RWPE2 (cell line): ENCODE results near the gene MAP4K2.

Experiments
- ATAC-seq: fragments of 200-7000 bp; cut with Tn5 transposase; 3 replicates; pipeline ENCODE4 v1.9.1; 2021; ENCODE audit warnings: low read depth
- DNase-seq: peaks from one replicate; pipeline ENCODE4 v3.0.0-alpha.2; 2020; ENCODE audit warnings: low spot score
- H3K27ac ChIP-seq: fragments of 450-650 bp; 2 replicates; pipeline ENCODE4 v1.5.1; 2017; ENCODE audit warnings: mild to moderate bottlenecking; ENCODE audit not compliant: poor library complexity, severe bottlenecking
- H3K27me3 ChIP-seq: fragments of 250-450 bp; sonication (Bioruptor Pico); 2 replicates; pipeline ENCODE4 v1.5.1; 2021; ENCODE audit warnings: mild to moderate bottlenecking, moderate library complexity; ENCODE audit not compliant: insufficient read depth, poor library complexity, severe bottlenecking
- H3K36me3 ChIP-seq: fragments of 250-450 bp; sonication (Bioruptor Pico); 2 replicates; pipeline ENCODE4 v1.5.1; 2020; ENCODE audit warnings: low read depth, mild to moderate bottlenecking, moderate library complexity
- H3K4me1 ChIP-seq: fragments of 250-450 bp; sonication (Bioruptor Pico); 2 replicates; pipeline ENCODE4 v1.5.1; 2021; ENCODE audit warnings: mild to moderate bottlenecking, moderate library complexity; ENCODE audit not compliant: insufficient read depth, poor library complexity, severe bottlenecking
- H3K4me3 ChIP-seq: fragments of 250-450 bp; sonication (Bioruptor Pico); 2 replicates; pipeline ENCODE4 v1.5.1; 2021; ENCODE audit warnings: mild to moderate bottlenecking, moderate library complexity; ENCODE audit not compliant: severe bottlenecking
- H3K9me3 ChIP-seq: fragments of 250-450 bp; sonication (Bioruptor Pico); 2 replicates; pipeline ENCODE4 v1.5.1; 2021; ENCODE audit warnings: mild to moderate bottlenecking, moderate library complexity; ENCODE audit not compliant: severe bottlenecking
- TF ChIP-seq, protein P1 (sequence below): fragments of 450-650 bp; IDR thresholded peaks from one replicate; pipeline ENCODE4 v1.5.1; 2017; ENCODE audit warnings: mild to moderate bottlenecking, moderate library complexity; ENCODE audit not compliant: poor library complexity, severe bottlenecking

The MAP4K2 gene

DNA sequence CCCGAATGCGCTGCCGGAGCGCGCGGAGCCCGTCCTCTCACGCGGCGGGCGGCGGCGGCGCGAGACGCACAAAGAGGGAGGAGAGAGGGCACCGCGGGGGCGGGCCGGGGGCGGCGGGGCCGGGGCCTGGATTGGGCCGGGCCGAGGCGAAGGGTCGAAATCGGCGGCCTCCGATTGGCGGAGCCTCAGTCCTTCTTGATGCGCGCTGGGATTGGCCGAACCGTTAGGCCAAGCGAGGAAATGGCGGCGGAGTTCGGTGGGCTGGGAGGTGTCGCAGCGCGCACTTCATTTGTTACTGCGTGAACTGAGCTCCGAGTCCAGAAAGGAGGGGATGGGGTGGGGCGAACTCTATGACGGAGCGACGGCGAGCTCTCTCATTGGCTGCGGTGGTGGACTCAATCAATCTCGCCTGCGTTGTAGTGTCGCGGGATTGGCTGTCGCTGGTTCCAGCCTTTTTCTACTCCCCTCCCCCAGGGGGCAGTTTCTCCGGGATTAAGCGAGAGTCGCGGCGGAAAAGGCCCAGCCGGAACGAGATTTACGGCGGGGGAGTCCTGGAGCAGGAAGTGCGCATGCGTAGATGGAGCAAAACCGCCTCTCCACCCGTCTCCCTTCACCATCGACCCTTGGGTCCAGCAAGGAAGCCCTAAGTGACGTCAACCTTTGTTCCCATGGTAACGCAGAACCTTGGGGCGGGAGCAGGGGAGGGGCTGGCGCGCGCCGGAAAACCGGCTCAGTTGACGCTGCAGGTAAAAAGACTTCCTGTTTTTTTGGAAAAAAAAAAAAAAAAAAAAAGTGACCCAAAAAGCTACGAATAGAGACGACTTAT is 24.3 kb downstream of the MAP4K2 start, which contains the start of gene SF1:
Gene SF1, minus strand, starts transcription at position 70 of the 826 bp plus-strand sequence. CDS start 150 bp downstream, outside the sequence.
- TF ChIP-seq, protein P1, sequence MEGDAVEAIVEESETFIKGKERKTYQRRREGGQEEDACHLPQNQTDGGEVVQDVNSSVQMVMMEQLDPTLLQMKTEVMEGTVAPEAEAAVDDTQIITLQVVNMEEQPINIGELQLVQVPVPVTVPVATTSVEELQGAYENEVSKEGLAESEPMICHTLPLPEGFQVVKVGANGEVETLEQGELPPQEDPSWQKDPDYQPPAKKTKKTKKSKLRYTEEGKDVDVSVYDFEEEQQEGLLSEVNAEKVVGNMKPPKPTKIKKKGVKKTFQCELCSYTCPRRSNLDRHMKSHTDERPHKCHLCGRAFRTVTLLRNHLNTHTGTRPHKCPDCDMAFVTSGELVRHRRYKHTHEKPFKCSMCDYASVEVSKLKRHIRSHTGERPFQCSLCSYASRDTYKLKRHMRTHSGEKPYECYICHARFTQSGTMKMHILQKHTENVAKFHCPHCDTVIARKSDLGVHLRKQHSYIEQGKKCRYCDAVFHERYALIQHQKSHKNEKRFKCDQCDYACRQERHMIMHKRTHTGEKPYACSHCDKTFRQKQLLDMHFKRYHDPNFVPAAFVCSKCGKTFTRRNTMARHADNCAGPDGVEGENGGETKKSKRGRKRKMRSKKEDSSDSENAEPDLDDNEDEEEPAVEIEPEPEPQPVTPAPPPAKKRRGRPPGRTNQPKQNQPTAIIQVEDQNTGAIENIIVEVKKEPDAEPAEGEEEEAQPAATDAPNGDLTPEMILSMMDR: no peak
- peak within 1 kb of the TSS; percentile 97 for H3K27ac ChIP-seq
- peaks cover 14% of the 10 kb centered on the region for H3K4me1 ChIP-seq
- peak within 1 kb of the TSS; percentile 77 for H3K4me3 ChIP-seq
- DNase-seq: peak; percentile 99
- peaks cover 39% of the 10 kb centered on the region for H3K36me3 ChIP-seq
- no peaks in the 10 kb centered on the region for H3K27me3 ChIP-seq
- no peaks in the 10 kb centered on the region for H3K9me3 ChIP-seq
- peak; percentile 95 for ATAC-seq

GRCh38 chr11:64778223-64778472 is 24.9 kb downstream of the MAP4K2 start:
- peaks cover 14% of the 10 kb centered on the region for H3K4me1 ChIP-seq
- ATAC-seq (no peak), DNase-seq (no peak)
- H3K36me3 ChIP-seq: peaks cover 44% of the 10 kb centered on the region
- no peaks in the 10 kb centered on the region for H3K27me3 ChIP-seq
- peak overlapping the region; percentile 77 for H3K4me3 ChIP-seq
- H3K9me3 ChIP-seq: no peaks in the 10 kb centered on the region
- TF ChIP-seq, protein P1: no peak
- peak overlapping the region; percentile 97 for H3K27ac ChIP-seq

DNA sequence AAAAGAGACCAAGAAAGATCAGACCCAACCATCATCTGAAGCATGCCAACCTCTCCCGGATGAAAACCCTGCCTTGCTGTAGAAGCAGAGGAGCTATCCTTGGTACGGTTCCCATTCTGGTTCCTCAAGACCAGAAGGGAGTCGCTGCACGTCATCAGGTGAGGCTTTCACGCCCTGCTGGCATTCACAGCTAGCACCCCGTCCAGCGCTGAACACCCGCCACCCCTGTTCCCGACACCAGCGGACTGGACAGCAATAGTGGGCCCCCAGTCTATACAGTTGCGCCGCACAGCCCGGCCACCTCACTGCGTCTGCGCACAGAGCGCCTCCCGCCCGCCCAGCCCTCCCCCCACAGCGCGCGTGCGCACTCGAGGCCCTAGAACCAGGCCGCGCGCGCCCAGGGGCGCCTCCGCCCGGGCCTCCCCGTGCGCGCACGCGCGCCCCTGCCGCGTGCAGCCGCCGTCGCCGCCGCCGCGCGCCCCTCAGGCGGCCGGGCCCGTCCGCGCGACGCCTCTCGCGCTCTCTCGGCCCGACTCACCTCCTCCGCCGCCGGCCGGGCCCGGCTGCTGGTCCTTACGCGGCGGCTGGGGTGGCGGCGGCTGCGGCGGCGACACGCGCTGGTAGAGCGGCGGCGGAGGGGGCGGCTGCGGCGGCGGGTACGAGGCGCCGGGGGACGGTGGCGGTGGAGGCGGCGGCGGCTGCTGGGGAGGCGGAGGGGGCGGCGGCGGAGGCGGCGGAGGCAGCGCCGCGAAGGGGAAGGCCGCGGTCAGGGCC is 25.4 kb downstream of the MAP4K2 start:
- DNase-seq (peak; percentile 73), ATAC-seq (0 out of 3 replicates have a peak, but pooled peaks have one; percentile 0)
- Histone ChIP-seq H3K9me3 (no peaks in the 10 kb centered on the region), H3K4me3 (peak overlapping the region; percentile 77), H3K27me3 (no peaks in the 10 kb centered on the region), H3K4me1 (peaks cover 14% of the 10 kb centered on the region), H3K27ac (peak overlapping the region; percentile 97), H3K36me3 (peaks cover 49% of the 10 kb centered on the region)
- TF ChIP-seq, protein P1: no peak

GRCh38 chr11:64776875-64777274 is 26.1 kb downstream of the MAP4K2 start:
- H3K9me3 ChIP-seq: no peaks in the 10 kb centered on the region
- peaks cover 57% of the 10 kb centered on the region for H3K36me3 ChIP-seq
- TF ChIP-seq, protein P1: no peak
- H3K27ac ChIP-seq: peak overlapping the region; percentile 97
- ATAC-seq (no peak), DNase-seq (no peak)
- peaks cover 14% of the 10 kb centered on the region for H3K4me1 ChIP-seq
- H3K27me3 ChIP-seq: no peaks in the 10 kb centered on the region
- peak overlapping the region; percentile 77 for H3K4me3 ChIP-seq
